Stomach (tissue), 4 donors: Measurements from ENCODE around the gene EXT2.

Source experiments
- EP300 ChIP-seq: sonication (generic); formaldehyde crosslinking; IDR thresholded peaks from one replicate; pipeline ENCODE4 v1.6.1; 2017; ENCODE audit warnings: antibody characterized with exemption
- POLR2A ChIP-seq, 4 donors: fragments of 450-650 bp; IDR thresholded peaks; one replicate each; pipeline ENCODE4 v1.6.1; 2016; ENCODE audit warnings: antibody characterized with exemption in 4 of 4, control low read depth in 2 of 4, mild to moderate bottlenecking in 1 of 4, moderate library complexity in 1 of 4
- POLR2AphosphoS5 ChIP-seq, 3 donors: sonication (generic); formaldehyde crosslinking; IDR thresholded peaks; one replicate each; pipeline ENCODE4 v1.6.1; 2016; ENCODE audit warnings: antibody characterized with exemption in 3 of 3
- TF ChIP-seq, protein P1 (sequence below), 7 experiments: fragments of 450-650 bp in 4 of 7; fragments of 200-600 bp in 3 of 7; sonication (generic) in 3 of 7; IDR thresholded peaks; one replicate each; pipeline ENCODE4 v1.5.1; 2016 to 2019; ENCODE audit warnings: antibody characterized with exemption in 7 of 7, control low read depth in 2 of 7, mild to moderate bottlenecking in 1 of 7

DNA sequence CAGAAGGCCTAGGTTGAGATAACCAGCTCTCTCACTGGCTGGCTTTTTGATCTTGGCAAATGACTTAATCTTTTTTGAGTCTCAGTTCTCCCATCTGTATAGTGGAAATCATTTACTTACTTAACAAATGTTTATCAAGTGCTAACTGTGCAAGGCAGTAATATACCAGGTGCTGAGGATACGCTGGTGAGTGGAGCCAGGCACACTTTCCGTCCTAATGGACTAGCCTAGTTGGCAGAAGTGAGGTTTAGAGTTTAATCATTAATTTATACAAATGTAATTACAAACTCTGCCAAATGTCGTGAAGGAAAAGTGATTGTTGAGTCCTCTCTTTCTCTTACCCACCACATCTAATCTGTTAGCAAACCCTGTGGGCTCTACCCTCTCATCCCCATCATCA lies 33.3 kb downstream of the EXT2 start:
- no peak for TF ChIP-seq POLR2A (IDR thresholded peaks at IDR 0.05)
- TF ChIP-seq, protein P1, sequence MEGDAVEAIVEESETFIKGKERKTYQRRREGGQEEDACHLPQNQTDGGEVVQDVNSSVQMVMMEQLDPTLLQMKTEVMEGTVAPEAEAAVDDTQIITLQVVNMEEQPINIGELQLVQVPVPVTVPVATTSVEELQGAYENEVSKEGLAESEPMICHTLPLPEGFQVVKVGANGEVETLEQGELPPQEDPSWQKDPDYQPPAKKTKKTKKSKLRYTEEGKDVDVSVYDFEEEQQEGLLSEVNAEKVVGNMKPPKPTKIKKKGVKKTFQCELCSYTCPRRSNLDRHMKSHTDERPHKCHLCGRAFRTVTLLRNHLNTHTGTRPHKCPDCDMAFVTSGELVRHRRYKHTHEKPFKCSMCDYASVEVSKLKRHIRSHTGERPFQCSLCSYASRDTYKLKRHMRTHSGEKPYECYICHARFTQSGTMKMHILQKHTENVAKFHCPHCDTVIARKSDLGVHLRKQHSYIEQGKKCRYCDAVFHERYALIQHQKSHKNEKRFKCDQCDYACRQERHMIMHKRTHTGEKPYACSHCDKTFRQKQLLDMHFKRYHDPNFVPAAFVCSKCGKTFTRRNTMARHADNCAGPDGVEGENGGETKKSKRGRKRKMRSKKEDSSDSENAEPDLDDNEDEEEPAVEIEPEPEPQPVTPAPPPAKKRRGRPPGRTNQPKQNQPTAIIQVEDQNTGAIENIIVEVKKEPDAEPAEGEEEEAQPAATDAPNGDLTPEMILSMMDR (IDR thresholded peaks at IDR 0.05), result no peak
- no peak for TF ChIP-seq EP300
- no peak for TF ChIP-seq POLR2AphosphoS5 (IDR thresholded peaks at IDR 0.05)
